ENCODE results near the gene NFILZ. TPM values are rescaled to one million over a fixed set of nuclear protein-coding genes. Genes with fewer than 3 reads are reported as not detected.

The NFILZ gene
- total and polyA plus RNA-seq, 2 of the 8 experiments (the other 6 are each of a cell fraction or from before 2014, with no cell fraction given): not detected

- TF ChIP-seq CHD7 (IDR thresholded peaks at IDR 0.05; ENCODE audit: insufficient replicate concordance, low read length) (no peak), PHF8 (conservative IDR thresholded peaks at IDR 0.05; ENCODE audit: low read depth, low read length) (no peak), EP300 (IDR thresholded peaks at IDR 0.05; ENCODE audit: borderline replicate concordance in 1 of 2, low read depth in 2 of 2, low read length in 2 of 2) (no peak), KDM5A (IDR thresholded peaks at IDR 0.05; ENCODE audit: low read length) (no peak), MAFK (IDR thresholded peaks at IDR 0.05; ENCODE audit: low read depth, low read length) (no peak), CBX8 (IDR thresholded peaks at IDR 0.05; ENCODE audit: borderline replicate concordance, low read depth, low read length) (no peak), EGR1 (IDR thresholded peaks at IDR 0.05; ENCODE audit: borderline replicate concordance, low read depth, low read length) (no peak), TAF1 (IDR thresholded peaks at IDR 0.05; ENCODE audit: low read depth, low read length) (no peak), NANOG (IDR thresholded peaks at IDR 0.05; ENCODE audit: insufficient read depth, low read depth, low read length, poor library complexity, severe bottlenecking) (no peak), POLR2AphosphoS5 (IDR thresholded peaks at IDR 0.05; ENCODE audit: low read depth, low read length) (no peak), ATF3 (IDR thresholded peaks at IDR 0.05; ENCODE audit: insufficient read depth, low read depth, low read length) (no peak), SP1 (IDR thresholded peaks at IDR 0.05; ENCODE audit: low read depth, low read length) (no peak)
Measured at GRCh38 chr19:8595651-8596050, 34.8 kb upstream of the NFILZ start (continued).

Measured in H1 (cell line).